ENCODE data around the gene TP53I11.

TP53I11 gene

GRCh38 chr11:44978274-44978960, 27.7 kb upstream of the TP53I11 start:
- no peak for DNase-seq

GRCh38 chr11:44977493-44977984, 26.9 kb upstream of the TP53I11 start:
- peak; percentile 73 for DNase-seq

GRCh38 chr11:44976576-44976975, 25.9 kb upstream of the TP53I11 start:
- no peak for DNase-seq

- no peak for DNase-seq
Observed at GRCh38 chr11:44974402-44975000, 23.8 kb upstream of the TP53I11 start.

- no peak for DNase-seq
Observed at GRCh38 chr11:44973632-44974401, 23.1 kb upstream of the TP53I11 start.

GRCh38 chr11:44972746-44973435, 22.2 kb upstream of the TP53I11 start:
- no peak for DNase-seq

GRCh38 chr11:44971185-44971584, 20.5 kb upstream of the TP53I11 start:
- DNase-seq: no peak

GRCh38 chr11:44970293-44970692, 19.6 kb upstream of the TP53I11 start:
- no peak for DNase-seq

- no peak for DNase-seq
Observed at GRCh38 chr11:44969651-44970252, 19.1 kb upstream of the TP53I11 start.

- DNase-seq: peak; percentile 46
Observed at GRCh38 chr11:44968510-44968909, 17.8 kb upstream of the TP53I11 start.

- no peak for DNase-seq
Observed at GRCh38 chr11:44967930-44968496, 17.3 kb upstream of the TP53I11 start.

- no peak for DNase-seq
Observed at GRCh38 chr11:44966694-44967093, 16.0 kb upstream of the TP53I11 start.

GRCh38 chr11:44964526-44965209, 14.0 kb upstream of the TP53I11 start:
- no peak for DNase-seq

- no peak for DNase-seq
Observed at GRCh38 chr11:44963948-44964347, 13.3 kb upstream of the TP53I11 start.

GRCh38 chr11:44963136-44963535, 12.5 kb upstream of the TP53I11 start:
- DNase-seq: no peak

- no peak for DNase-seq
Observed at GRCh38 chr11:44962464-44962863, 11.8 kb upstream of the TP53I11 start.

- DNase-seq: no peak
Observed at GRCh38 chr11:44960200-44960845, 9.6 kb upstream of the TP53I11 start.

GRCh38 chr11:44959064-44959463, 8.4 kb upstream of the TP53I11 start:
- no peak for DNase-seq

- DNase-seq: peak; percentile 68
Observed at GRCh38 chr11:44957776-44958564, 7.3 kb upstream of the TP53I11 start.

GRCh38 chr11:44957040-44957515, 6.4 kb upstream of the TP53I11 start:
- DNase-seq: no peak

All from NCI-H1694 treated with DMSO at 0.1 percent for 48 hours (cell line).